ENCODE data around the gene GALNTL6. TPM values are rescaled to one million over a fixed set of nuclear protein-coding genes. Genes with fewer than 3 reads are reported as not detected.

The GALNTL6 gene
- total RNA-seq, 1 donor from 2014 or later: 1.7 TPM

GRCh38 chr4:172018358-172018757, 205.2 kb downstream of the GALNTL6 start:
- Mint-ChIP-seq H3K9me3 (peaks cover 4% of the 10 kb centered on the region), H3K27me3 (no peaks in the 10 kb centered on the region), H3K36me3 (no peaks in the 10 kb centered on the region), H3K27ac (no peak overlapping the region), H3K4me1 (ENCODE audit: unreplicated experiment) (no peaks in the 10 kb centered on the region), H3K4me3 (no peak overlapping the region)
- TF ChIP-seq, protein P1, sequence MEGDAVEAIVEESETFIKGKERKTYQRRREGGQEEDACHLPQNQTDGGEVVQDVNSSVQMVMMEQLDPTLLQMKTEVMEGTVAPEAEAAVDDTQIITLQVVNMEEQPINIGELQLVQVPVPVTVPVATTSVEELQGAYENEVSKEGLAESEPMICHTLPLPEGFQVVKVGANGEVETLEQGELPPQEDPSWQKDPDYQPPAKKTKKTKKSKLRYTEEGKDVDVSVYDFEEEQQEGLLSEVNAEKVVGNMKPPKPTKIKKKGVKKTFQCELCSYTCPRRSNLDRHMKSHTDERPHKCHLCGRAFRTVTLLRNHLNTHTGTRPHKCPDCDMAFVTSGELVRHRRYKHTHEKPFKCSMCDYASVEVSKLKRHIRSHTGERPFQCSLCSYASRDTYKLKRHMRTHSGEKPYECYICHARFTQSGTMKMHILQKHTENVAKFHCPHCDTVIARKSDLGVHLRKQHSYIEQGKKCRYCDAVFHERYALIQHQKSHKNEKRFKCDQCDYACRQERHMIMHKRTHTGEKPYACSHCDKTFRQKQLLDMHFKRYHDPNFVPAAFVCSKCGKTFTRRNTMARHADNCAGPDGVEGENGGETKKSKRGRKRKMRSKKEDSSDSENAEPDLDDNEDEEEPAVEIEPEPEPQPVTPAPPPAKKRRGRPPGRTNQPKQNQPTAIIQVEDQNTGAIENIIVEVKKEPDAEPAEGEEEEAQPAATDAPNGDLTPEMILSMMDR (conservative IDR thresholded peaks at IDR 0.05): no peak
- no peak for DNase-seq (ENCODE audit: extremely low spot score, unreplicated experiment)

DNA sequence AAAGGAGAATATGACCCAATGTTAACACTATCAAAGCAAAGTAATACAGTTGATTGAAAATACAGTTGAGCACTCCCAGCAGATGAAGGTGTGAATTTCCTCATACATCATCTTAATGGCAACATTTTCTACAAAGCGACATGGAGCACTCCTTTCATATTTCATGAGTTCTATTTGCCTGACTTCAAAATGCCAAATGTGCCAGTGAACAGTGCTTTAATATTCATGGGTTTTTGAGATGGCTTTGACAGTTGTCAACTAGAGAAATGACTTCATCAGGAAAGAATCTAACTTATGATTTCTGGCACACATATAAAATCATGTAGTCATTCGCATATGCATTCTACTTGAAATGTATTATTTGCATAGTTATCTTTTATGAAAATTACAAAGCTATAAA, 222.4 kb downstream of the GALNTL6 start:
- TF ChIP-seq, protein P1 (conservative IDR thresholded peaks at IDR 0.05): no peak
- H3K27me3 Mint-ChIP-seq: no peaks in the 10 kb centered on the region
- H3K4me1 Mint-ChIP-seq (ENCODE audit: unreplicated experiment): no peaks in the 10 kb centered on the region
- no peaks in the 10 kb centered on the region for H3K9me3 Mint-ChIP-seq
- no peak overlapping the region for H3K4me3 Mint-ChIP-seq
- H3K27ac Mint-ChIP-seq: no peak overlapping the region
- DNase-seq (ENCODE audit: extremely low spot score, unreplicated experiment): no peak
- H3K36me3 Mint-ChIP-seq: no peaks in the 10 kb centered on the region

GRCh38 chr4:172040766-172041165, 227.6 kb downstream of the GALNTL6 start:
- Mint-ChIP-seq H3K9me3 (no peaks in the 10 kb centered on the region), H3K36me3 (no peaks in the 10 kb centered on the region), H3K27ac (no peak overlapping the region), H3K27me3 (no peaks in the 10 kb centered on the region), H3K4me3 (no peak overlapping the region), H3K4me1 (ENCODE audit: unreplicated experiment) (peaks cover 4% of the 10 kb centered on the region)
- DNase-seq (ENCODE audit: extremely low spot score, unreplicated experiment): no peak
- TF ChIP-seq, protein P1 (conservative IDR thresholded peaks at IDR 0.05): no peak

GRCh38 chr4:172042714-172043114, 229.5 kb downstream of the GALNTL6 start:
- Mint-ChIP-seq H3K9me3 (no peaks in the 10 kb centered on the region), H3K27ac (no peak overlapping the region), H3K4me3 (no peak overlapping the region), H3K36me3 (no peaks in the 10 kb centered on the region), H3K4me1 (ENCODE audit: unreplicated experiment) (peaks cover 16% of the 10 kb centered on the region), H3K27me3 (no peaks in the 10 kb centered on the region)
- TF ChIP-seq, protein P1 (conservative IDR thresholded peaks at IDR 0.05): no peak
- DNase-seq (ENCODE audit: extremely low spot score, unreplicated experiment): no peak

- TF ChIP-seq, protein P1 (conservative IDR thresholded peaks at IDR 0.05): no peak
- Mint-ChIP-seq H3K27me3 (no peaks in the 10 kb centered on the region), H3K4me3 (no peak overlapping the region), H3K27ac (no peak overlapping the region), H3K9me3 (peaks cover 3% of the 10 kb centered on the region), H3K36me3 (no peaks in the 10 kb centered on the region), H3K4me1 (ENCODE audit: unreplicated experiment) (peaks cover 16% of the 10 kb centered on the region)
- DNase-seq (ENCODE audit: extremely low spot score, unreplicated experiment): no peak
Observed at GRCh38 chr4:172045981-172046380, 232.8 kb downstream of the GALNTL6 start.

- no peak overlapping the region for H3K4me3 Mint-ChIP-seq
- H3K4me1 Mint-ChIP-seq (ENCODE audit: unreplicated experiment): peaks cover 12% of the 10 kb centered on the region
Observed at GRCh38 chr4:172048666-172049065, 235.5 kb downstream of the GALNTL6 start.

More at GRCh38 chr4:172048666-172049065, 235.5 kb downstream of the GALNTL6 start:
- TF ChIP-seq, protein P1 (conservative IDR thresholded peaks at IDR 0.05): no peak
- no peak for DNase-seq (ENCODE audit: extremely low spot score, unreplicated experiment)
- H3K36me3 Mint-ChIP-seq: no peaks in the 10 kb centered on the region
- H3K9me3 Mint-ChIP-seq: peaks cover 3% of the 10 kb centered on the region
- no peaks in the 10 kb centered on the region for H3K27me3 Mint-ChIP-seq
- H3K27ac Mint-ChIP-seq: no peak overlapping the region
